Bronchial epithelial cell (primary cell): ENCODE measurements around the gene ITGAL. TPM values are rescaled to one million over a fixed set of nuclear protein-coding genes. Genes with fewer than 3 reads are reported as not detected.
"Not testable (repeated sequence)": the region's sequence is repeated elsewhere in the genome, so short reads cannot be mapped to it uniquely, and the experiment has no call there.

ENCODE experiments used
- DNase-seq: peaks from one replicate; pipeline ENCODE4 v3.0.0-alpha.2; 2010; ENCODE audit warnings: low read depth
- FAIRE-seq: peaks from 2 replicates; lab custom pipeline; 2011; peaks lifted over from hg19 to GRCh38; lab: Jason Lieb, UNC
- H3K27me3 ChIP-seq: 2 replicates; pipeline ENCODE4 v1.5.1; 2011; ENCODE audit warnings: low read length; ENCODE audit not compliant: control insufficient read depth, insufficient read depth
- H3K36me3 ChIP-seq: 2 replicates; pipeline ENCODE4 v1.5.1; 2011; ENCODE audit warnings: low read length; ENCODE audit not compliant: control insufficient read depth, insufficient read depth
- H3K4me3 ChIP-seq: 2 replicates; pipeline ENCODE4 v1.5.1; 2011; ENCODE audit warnings: mild to moderate bottlenecking, low read depth, low read length, control low read depth
- total RNA-seq: library from RNA; depleted of rRNA; stranded (reverse); fragments of >200 nt; gene quantifications from 2 replicates; pipeline ENCODE4 v1.2.1, GENCODE V29; 2014
- TF ChIP-seq, protein P1 (sequence below): IDR thresholded peaks from 2 replicates; pipeline ENCODE4 v1.5.1; 2011; ENCODE audit warnings: mild to moderate bottlenecking, moderate library complexity, low read length, control low read depth, inconsistent platforms; ENCODE audit not compliant: insufficient read depth, severe bottlenecking

The ITGAL gene
- total RNA-seq, 1 donor from 2014 or later: not detected

DNA sequence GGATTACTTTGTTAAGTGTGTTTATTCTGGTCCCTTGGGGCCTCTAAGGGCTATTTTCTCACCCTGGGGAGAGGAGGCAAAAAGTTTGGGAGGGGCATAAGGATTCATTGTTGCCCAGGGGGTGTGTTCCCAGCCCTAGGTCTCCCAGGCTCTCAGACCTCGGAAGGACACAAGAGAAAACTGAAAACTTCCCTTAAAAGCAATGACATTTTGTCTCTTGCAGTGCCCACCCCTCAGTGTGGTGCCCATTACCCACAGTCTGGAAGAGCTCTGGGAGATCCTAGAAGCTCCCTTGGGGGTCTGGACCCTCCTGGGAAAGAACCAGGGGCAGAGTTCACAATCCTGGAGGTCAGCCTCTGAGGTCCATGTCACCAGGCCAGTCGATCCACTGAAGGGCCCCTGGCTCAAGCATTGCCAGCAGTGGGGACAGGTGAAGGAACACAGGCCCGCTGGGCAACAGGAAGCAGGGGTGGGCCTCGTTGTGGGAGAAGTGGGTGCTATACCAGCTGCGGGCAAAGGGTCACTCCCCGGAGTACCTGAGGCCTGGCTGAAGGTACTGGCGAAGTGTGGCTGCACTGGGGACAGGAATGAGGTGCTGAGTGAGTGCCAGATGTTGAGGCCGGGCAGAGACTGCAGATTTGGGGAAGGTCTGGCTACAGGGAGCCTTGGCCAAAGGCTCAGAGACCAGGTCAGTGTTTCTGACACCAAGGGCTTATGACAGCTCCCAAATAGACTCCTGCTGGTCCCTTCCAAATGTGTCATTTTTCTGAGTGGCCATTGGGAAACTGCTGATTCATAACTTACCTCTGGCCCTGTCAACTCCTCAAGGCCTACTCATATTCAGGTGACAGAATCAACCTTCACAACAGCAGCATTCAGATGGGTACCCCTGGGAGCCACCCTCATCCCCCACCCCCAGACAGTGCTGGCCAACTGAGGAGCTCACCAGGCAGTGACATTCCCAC, 66.7 kb downstream of the ITGAL start:
- H3K4me3 ChIP-seq: no peak overlapping the region
- TF ChIP-seq, protein P1, sequence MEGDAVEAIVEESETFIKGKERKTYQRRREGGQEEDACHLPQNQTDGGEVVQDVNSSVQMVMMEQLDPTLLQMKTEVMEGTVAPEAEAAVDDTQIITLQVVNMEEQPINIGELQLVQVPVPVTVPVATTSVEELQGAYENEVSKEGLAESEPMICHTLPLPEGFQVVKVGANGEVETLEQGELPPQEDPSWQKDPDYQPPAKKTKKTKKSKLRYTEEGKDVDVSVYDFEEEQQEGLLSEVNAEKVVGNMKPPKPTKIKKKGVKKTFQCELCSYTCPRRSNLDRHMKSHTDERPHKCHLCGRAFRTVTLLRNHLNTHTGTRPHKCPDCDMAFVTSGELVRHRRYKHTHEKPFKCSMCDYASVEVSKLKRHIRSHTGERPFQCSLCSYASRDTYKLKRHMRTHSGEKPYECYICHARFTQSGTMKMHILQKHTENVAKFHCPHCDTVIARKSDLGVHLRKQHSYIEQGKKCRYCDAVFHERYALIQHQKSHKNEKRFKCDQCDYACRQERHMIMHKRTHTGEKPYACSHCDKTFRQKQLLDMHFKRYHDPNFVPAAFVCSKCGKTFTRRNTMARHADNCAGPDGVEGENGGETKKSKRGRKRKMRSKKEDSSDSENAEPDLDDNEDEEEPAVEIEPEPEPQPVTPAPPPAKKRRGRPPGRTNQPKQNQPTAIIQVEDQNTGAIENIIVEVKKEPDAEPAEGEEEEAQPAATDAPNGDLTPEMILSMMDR: no peak
- no peak for FAIRE-seq
- H3K27me3 ChIP-seq: no peaks in the 10 kb centered on the region
- H3K36me3 ChIP-seq: no peaks in the 10 kb centered on the region
- DNase-seq: no peak

DNA sequence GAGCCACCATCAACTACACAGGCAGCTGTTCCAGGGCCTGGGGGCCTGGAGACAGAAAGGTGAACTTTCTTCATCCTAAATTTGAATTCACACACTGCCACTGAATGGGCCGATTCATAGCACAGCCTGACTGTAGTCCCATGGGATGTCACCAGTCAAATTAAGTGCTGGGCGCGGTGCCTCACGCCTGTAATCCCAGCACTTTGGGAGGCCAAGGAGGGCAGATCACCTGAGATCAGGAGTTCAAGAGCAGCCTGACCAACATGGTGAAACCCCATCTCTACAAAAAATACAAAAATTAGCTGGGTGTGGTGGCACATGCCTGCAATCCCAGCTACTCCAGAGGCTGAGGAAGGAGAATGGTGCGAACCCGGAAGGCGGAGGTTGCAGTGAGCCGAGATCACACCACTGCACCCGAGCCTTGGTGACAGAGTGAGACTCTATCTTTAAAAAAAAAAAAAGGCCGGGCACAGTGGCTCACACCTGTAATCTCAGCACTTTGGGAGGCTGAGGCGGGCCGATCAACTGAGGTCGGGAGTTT, 67.5 kb downstream of the ITGAL start:
- H3K27me3 ChIP-seq, H3K36me3 ChIP-seq, H3K4me3 ChIP-seq, DNase-seq, FAIRE-seq: not testable (repeated sequence)

DNA sequence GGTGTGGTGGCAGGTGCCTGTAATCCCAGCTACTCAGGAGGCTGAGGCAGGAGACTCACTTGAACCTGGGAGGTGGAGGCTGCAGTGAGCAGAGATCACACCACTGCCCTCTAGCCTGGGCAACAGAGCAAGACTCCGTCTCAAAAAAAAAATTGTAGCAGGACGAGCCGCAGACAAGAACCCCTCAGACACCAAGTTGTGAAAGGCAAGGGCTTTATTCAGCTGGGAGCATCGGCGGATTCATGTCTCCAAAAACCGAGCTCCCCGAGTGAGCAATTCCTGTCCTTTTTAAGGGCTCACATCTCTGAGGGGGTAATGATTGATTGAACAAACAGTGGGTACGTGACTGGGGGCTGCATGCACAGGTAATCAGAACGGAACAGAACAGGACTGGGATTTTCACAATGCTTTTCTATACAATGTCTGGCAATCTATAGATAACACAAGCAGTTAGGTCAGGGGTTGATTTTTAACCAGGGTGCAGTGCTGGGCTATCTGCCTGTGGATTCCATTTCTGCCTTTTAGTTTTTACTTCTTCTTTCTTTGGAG, 68.4 kb downstream of the ITGAL start:
- H3K4me3 ChIP-seq, H3K36me3 ChIP-seq, FAIRE-seq, H3K27me3 ChIP-seq, DNase-seq: not testable (repeated sequence)

DNA sequence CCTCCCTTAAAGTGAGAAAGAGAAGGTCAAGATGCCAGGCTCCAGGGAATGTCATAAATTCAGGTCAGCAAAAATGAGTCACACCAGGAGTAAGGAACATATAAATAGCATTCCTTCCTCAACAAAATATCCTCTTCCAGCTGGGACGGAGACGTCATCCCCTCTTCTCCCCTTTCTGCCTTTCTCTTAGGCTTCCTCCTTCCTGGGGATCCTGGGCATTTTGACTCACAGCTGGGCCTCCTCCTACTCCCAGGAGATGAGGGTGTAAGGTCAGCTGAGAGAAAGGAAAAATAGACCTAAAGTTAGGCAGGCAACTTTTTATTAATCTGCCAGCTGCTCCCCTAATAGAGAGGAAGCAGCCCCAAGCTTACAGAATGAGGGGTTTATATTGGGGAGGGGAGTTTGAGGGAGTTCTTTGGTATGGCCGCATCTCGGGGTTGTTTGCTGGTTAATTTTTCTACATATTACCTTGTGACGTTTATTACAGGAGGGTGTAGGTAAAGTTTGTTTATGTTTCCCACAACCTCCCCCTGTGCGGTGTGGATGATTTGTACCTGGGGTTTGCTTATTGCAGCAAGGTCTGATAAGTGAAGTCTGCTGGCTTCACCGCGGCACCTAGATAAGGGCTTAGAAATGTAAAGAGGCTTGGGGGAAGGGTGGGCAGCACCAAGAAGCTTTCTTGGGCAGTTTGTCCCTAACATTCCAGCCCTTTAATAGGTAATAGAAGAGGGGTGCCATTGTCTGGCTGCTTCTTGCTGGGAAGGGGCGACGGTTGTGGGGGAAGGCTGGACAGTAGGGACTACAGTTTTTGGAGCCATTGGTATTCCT, 69.2 kb downstream of the ITGAL start:
- DNase-seq (peak; percentile 32), FAIRE-seq (no peak)
- TF ChIP-seq, protein P1: no peak
- H3K27me3 ChIP-seq: no peaks in the 10 kb centered on the region
- no peak overlapping the region for H3K4me3 ChIP-seq
- no peaks in the 10 kb centered on the region for H3K36me3 ChIP-seq

DNA sequence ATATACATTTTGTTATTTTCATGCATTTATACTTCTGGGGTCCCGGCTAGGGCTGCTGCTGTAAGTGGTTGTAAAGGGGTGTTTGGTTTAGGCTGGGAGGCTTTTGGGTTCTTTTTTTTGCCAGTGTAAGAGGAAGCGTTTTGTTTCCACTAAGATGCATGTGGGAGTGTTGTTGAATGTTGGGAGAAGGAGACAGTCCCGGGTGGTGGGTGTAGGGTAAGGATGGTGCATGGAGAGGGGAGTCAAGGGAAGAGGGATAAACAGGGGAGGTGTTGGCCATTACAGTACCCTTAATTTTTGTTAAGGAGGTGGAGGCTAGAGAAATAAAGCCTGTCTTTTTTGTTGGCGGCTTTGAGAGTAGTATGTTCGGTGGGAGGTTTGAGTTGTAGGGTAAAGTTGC, 70.5 kb downstream of the ITGAL start:
- TF ChIP-seq, protein P1: no peak
- FAIRE-seq (no peak), DNase-seq (no peak)
- H3K36me3 ChIP-seq: no peaks in the 10 kb centered on the region
- H3K27me3 ChIP-seq: no peaks in the 10 kb centered on the region
- H3K4me3 ChIP-seq: no peak overlapping the region

DNA sequence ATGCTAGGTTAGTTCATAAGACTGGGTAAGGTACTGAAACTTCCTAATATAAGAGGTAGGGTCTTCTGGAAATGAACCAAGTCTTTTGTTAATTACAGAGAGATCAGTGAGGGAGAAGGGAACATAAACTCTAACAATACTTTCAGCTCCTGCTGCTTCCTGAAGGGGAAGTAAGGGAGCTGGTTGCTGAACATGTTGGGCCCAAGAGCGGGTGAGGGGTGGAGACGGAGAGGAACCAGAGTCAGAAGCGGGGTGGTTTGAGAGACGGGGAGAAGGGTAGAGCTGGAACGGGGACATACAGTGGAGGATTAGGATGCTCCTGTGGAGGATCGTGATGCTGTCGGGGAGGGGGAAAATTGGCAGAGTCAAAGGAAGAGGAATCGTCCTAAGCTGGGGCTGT, 73.6 kb downstream of the ITGAL start:
- H3K4me3 ChIP-seq: no peak overlapping the region
- no peaks in the 10 kb centered on the region for H3K27me3 ChIP-seq
- FAIRE-seq: no peak
- TF ChIP-seq, protein P1: no peak
- H3K36me3 ChIP-seq: no peaks in the 10 kb centered on the region
- DNase-seq: no peak
